Measurements from ENCODE around the gene ESRRA.

Gene ESRRA

DNA sequence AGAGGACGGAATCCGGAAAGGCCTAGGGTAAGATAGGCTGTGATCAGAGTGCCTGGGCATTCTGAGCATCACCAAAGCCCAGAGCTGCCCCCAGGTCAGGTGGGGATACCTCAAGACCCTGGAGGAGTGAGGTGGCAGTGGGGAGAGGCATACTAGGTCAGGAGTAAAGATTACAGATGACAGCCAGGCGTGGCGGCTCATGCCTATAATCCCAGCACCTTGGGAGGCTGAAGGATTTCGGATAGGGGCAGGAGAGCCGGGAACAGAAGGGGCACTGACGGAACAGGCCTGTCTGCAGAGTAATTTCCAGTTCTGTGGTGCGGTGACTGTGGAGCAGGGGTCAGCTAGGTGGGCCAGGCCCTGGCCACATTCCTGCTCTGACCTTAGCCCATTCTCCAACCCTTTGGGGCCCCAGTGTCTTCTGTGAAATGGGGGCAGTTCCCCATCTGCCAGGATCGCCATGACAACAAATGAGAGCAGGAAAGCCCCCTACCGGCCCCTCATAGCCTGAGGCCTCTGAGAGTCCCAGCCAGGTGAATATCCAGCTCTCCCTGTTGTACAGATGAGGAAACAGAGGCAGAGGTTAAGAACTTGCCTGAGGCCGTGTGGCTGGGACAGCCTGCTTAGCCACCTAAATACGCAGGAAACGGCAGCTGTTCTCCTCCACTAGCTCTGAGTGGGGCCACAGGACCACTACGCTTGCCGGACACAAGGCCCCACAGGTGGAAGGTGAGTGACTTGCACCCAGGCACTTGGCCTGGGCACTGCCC lies 30.1 kb upstream of the ESRRA start:
- DNase-seq, result no peak

DNA sequence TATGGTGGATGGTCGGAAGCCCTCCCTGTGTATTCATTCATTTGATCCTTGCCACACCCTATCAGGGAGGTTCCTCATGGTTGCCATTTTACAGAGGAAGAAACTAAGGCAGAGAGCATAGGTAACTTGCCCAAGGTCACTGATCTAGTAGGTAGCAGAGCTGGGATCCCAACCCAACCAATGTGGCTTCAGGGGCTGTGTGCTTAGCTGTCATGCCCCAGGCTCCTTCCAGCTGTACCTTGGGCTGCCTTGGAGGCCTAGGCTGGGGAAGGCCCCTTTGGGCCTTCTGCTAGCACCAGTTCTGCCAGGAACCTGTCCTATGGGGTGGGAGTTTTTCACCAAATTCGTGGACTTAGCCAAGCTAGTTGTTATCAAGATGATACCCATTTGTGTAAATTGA lies 29.5 kb upstream of the ESRRA start:
- DNase-seq, result no peak

DNA sequence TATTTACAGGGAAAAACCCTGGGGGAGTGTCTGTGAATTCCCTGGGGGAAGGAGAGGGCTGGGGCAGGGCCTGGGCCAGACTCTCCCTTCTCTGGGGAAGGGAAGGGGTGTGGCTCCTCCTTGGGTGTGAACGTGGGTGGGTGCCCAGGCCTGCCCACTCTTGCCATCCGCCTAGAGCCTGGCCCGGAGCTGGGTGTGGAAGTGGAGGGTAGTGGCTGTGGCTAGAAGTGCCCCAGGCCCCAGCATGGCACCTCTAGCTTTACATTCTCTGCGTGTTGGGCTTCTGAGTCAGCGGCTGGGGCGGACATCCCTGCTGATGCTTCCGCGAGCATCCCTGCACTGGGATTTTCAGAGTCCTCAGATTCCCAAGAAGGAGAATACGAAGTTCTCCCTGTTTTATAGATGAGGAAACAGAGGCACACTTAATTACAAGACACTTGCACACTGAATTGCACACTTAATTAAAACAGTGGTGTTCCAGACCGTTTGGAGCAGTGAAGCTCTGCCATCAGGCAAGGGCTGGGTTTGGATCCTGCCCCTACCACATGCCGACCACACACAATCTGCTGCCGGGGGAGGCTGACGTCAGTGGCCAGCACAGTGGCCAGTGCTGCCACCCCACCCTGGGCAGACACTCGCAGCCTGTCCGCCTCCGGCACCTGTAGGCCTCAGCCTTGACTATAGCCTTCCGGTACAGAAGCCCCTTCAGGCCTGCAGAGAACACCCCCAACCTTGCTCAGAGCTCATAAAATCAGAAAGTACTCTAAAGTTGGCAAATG lies 28.5 kb upstream of the ESRRA start:
- DNase-seq, result no peak

DNA sequence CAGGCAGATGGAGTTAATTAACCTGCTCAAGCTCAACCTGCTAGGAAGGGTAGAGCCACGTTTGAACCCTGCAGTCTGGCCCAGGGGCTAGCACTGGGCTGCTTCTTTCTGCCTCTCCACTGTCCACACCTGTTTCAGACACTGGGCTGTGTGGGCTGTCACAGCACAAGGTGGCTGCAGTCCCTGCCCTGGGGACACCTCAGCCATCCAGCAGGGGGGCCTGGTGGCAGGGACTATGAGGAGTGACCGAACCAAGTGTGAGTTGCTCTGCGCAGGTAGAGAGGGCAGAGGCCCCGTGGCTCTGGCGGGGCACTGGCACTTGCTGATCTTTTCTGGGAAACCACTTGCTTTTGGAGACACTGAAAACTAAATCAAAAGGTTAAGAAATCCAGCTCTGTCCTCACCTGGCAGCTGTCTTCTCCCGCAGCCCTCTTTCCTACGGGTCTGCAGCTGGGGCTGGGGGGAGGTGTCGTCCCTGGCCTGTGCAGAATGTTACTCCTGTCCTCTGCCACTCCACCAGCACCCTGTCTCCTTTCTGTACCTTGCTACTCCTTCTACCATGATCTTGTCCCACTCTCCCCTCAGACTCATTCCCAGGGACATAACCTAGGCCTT lies 26.6 kb upstream of the ESRRA start:
- no peak for DNase-seq

DNA sequence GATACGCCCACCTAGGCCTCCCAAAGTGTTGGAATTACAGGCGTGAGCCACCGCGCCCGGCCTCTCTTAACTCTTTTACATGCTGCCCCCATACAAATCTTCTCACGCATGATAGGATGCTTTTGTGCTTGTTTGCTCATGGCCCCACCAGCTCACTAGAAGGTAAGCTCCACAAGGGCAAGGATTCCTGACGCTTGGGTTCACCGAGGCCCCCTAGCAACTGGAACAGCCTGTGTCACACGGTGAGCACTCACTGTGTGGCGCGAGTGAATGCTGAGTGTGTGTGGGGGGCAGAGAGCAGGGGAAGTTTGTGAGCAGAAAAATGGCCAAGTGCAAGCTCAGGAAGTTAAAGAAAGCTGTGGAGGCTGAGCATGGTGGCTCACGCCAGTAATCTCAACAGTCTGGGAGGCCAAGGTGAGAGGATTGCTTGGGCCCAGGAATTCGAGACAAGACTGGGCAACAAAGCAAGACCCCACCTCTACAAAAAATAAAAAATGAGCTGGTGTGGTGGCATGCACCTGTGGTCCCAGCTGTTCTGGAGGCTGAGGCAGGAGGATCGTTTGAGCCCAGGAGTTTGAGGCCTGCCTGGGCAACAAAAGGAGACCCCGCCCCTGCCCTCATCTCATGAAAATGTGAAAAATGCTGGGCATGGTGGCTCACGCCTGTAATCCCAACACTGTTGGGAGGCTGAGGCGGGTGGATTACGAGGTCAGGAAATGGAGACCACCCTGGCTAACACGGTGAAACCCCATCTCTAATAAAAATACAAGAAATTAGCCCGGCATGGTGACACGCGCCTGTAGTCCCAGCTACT lies 23.2 kb upstream of the ESRRA start:
- DNase-seq, result no peak

DNA sequence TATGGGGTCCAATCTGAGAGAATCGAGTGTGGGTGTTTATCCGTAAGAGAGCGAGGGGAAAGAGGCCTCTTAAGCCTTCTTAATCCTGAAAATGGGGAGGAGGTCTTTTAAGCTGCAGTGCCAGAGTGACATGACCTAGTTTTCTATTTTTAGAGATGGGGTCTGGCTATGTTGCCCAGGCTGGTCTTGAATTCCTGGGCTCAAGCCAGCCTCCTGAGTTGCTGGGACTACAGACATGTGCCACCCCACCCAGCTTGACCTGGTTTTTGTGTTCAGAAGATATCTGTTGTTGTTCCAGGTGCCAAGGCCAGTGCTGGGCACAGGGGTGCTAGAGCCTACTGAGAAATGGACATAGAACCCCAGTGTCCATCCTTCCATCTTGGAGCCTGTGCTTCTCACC lies 22.2 kb upstream of the ESRRA start:
- DNase-seq, result no peak

DNA sequence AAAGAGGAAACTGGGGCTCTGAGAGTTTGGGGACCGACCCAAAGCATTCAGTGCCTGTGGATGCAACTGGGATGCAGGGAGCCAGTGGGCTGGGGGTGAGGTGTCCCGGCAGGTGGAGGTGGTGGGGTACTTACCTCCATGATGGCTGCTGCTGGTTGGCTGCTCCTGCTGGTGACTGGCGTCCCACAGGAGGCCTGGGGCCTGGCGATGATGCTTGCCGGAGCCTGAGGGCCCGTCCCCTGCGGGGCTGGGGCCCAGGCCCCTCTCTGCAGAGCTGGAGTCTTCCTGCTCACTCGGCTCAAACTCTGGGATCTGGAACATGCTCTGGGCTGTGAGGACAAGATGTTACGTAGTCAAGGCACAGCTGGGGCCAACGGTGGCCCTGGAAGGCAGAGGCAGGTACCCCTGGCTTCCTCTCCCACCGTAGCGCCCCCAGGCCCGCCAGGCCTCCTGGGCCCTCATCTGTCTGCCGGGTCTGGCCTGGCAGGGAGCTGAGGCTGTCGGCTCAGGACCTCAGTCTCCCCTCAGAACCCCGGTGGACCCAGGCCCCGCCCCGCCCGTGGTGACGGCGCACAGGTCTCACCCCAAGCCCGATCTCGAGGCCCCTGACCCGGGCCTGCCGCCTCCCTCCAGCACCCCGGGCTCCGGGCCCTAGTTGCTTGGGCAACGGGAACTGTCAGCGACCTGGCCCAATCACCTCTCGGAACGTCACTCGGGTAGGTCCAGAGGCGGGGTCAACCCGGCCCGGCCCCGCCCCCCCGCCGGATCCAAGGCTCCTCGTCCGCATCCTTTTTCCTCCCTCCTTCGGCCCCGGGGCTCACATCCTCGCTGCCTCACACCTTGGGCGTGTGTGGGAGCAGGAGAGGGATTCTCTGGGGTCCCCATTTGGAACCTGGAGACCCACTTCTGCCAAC lies 21.0 kb upstream of the ESRRA start, which contains the start of gene BAD:
TSS of gene BAD (minus strand) at position 618 of the 914 bp plus-strand sequence. CDS start at position 321, 297 bp downstream.
- DNase-seq, result peak; percentile 95

DNA sequence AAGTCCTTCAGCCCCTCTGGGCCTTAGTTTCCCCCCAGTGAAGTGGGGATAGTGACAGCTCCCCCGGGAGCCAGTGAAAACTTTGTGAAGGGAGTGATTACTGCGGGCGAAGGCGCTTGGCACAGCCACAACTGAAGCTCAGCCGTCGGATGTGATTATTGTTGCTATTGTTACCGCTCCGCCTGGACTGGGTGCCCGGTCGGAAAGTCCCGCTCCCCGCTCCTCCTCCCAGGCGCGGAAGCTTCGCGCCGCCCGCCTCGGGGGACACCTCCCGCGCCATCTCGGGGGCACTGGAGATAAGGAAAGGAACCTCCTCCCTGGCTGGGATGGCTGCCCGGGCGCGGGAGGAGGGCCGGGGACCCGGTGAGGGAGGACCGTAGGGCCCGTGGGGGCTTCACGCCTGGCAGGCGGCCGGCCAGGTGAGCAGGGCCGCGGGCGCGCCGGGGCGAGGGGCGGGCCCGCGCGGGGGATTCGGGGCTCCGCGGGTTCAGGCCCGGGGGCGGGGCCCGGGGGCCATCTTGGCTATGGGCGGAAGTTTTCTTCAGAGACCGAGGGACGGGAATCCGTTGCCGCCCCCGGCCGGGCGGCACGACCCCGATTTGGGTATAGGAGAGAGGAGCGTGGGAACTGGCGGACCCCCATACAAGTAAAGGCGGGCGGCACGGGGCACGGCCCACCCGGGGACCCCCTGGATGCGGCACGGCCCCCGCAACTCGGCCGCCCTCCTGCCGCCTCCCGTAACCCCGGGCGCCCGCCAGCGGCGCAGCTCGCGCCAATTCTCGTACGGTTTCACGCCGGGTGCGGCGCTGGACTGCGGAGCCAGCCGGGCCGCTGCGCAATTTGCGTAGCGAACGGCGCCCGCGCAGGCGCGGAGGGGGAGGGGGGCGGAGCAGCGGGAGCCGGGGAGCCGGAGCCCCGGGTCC lies 20.1 kb upstream of the ESRRA start, which contains the start of gene GPR137:
TSS of gene GPR137 (plus strand) at position 887 of the 923 bp plus-strand sequence. CDS start 677 bp downstream, outside the sequence.
- DNase-seq, result peak; percentile 94

DNA sequence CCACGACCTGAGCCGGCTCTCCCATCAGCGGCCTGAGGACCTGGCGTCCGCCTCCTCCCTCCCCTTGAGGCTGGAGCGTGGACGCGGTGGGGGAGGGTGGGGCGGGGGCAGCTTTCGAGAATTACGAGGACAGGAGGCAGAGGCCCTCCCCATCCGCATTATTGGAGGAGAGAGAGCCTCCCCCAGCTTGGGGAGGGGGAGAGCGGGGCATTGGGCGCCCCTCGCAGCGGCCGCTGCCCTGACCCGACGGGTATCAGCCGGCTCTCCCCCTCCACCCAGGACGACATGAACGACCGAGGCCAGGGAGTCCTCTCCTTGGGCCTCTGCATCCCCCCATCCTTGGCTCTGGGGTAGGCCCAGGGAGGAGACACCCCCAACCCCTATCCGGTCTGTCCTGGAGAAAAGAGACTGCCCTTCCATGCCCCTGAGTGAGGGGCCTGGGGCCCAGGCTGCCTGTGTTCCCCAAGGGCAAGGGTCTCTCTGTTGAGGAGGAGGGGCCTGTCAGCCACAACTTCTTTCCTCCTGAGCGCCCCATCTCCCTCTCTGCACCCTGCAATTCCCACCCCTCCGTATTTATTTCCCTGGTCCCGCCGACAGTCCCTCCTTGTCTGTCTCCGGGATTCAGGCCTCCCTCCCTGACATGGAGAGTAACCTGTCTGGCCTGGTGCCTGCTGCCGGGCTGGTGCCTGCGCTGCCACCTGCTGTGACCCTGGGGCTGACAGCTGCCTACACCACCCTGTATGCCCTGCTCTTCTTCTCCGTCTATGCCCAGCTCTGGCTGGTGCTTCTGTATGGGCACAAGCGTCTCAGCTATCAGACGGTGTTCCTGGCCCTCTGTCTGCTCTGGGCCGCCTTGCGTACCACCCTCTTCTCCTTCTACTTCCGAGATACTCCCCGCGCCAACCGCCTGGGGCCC lies 19.2 kb upstream of the ESRRA start:
- peak; percentile 38 for DNase-seq

DNA sequence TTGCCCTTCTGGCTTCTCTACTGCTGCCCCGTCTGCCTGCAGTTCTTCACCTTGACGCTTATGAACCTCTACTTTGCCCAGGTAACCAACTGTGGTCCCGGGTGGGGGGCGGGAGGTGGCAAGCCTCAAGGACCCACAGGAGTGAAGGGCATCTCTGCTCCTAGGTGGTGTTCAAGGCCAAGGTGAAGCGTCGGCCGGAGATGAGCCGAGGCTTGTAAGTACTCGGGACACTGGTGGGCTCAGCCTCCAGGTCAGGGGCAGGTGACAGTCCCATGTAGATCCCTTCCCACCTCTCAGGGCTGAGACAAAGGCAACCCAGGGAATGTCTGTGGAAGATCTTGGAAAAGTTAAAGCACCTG lies 18.5 kb upstream of the ESRRA start:
- no peak for DNase-seq

DNA sequence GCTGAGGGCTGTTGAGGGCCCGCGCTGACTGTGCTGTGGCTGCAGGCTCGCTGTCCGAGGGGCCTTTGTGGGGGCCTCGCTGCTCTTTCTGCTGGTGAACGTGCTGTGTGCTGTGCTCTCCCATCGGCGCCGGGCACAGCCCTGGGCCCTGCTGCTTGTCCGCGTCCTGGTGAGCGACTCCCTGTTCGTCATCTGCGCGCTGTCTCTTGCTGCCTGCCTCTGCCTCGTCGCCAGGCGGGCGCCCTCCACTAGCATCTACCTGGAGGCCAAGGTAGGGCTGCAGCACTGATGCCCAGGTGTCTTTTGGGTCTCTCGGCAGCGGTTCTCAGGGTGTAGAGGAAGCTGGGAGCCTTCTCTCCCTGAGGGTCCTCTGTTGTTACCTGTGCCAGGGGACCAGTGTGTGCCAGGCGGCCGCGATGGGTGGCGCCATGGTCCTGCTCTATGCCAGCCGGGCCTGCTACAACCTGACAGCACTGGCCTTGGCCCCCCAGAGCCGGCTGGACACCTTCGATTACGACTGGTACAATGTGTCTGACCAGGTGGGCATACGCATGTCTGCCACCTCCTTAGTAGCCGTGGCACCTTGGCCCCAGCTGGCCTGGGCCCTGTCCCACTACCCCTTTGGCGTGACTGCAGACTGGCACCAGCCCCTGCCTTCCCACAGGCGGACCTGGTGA lies 17.5 kb upstream of the ESRRA start:
- DNase-seq, result no peak

DNA sequence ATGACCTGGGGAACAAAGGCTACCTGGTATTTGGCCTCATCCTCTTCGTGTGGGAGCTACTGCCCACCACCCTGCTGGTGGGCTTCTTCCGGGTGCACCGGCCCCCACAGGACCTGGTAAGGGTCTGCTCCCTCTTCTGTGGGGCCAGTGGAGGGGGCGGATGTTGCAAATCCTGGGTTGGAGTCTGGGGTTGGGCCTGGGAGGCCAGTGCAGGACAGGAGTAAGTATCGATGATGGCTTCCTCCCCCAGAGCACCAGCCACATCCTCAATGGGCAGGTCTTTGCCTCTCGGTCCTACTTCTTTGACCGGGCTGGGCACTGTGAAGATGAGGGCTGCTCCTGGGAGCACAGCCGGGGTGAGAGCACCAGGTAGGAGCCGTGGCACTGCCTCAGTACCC lies 17.0 kb upstream of the ESRRA start:
- no peak for DNase-seq

DNA sequence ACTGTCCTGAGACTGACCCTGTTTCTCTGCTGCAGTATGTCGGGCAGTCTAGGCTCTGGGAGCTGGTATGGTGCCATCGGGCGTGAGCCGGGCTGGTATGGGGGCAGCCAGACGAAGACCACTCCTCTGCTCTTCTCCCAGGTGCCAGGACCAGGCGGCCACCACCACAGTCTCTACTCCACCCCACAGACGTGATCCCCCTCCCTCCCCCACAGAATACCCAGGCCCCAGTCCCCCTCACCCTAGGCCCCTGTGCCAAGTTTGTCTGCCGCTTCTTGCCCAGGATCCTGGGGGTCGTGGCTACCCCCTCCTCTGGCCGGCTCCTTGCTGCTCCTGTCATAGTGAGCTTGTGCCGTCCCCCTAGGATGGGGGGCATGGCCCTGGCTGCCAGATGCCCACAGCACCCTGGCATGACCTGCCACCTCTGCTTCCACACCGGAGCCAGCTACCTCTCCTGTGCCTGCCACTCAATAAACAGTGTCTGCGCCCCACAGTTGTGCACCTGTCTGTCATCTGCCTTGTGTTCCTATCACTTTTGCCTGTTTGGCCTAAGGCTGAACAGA lies 16.2 kb upstream of the ESRRA start:
- DNase-seq, result no peak

DNA sequence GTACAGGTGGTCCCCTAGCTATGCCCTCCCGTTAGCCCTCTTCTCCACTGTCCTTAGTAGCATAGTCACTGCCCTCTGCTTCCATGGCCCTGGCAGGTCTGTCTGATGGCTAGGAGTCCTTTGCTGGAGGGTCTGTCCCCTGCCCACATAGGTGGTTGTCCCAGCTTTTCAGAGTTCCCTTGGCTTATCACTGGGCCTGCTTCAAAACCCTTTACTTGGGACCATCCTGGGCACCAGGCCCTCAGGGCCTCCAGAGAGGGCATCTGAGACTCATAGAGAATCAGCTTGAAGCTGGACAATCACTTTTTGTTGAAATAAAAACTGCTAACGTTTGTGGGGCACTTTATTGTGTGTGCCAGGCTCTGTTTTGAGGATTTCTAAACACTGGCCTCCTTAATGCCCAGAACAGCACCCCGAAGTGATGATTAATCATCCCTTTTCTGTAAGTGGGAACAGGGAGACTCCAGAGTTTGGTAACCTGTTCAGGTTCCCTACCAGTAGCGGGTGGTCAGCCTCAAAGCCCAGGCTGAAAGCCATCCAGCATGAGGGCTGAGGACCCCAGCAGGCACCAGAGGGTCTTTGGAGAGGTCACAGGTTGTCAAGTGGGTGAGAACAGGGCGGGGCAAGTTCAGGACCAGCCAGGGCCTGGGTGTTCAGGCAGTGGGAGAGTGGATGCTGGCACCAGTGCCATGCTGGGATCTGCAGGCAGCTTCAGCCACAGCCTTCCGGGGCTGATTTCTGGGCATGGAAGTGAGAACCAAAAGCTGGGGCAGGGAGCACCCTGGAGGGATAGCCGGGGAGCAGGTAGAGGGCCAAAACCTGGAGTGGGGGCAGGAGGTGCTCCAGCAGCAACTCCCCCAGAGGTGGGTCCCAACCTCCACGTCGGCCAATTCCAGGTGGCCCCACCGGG lies 14.7 kb upstream of the ESRRA start:
- no peak for DNase-seq

DNA sequence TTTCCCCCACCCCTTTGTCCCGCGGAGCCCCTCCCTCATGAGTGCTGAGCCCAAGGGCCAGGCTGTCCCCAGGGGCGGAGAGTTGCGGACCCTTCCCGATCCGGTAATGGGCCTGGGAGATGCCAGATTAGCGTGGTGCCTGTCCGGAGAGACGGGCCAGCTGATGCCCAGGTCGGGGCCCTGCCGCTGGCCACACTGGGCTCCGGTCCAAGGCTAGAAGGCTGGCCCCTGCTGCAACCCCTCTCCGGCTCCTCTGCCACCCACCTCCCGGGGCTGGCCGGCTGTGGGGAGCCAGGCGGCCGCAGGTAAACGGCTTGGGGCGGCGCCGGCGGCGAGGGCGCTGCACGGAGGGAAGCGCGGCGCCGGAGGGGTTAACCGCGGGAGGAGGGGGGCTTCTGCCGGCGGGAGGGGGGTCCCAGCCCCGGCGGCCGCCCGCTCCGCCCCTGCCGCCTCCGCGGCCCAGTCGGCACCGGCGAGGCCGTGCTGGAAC lies 14.0 kb upstream of the ESRRA start, which contains the start of gene KCNK4:
TSS of gene KCNK4 (plus strand) at position 41 of the 490 bp plus-strand sequence. CDS start 1,717 bp downstream, outside the sequence.
- DNase-seq, result no peak

DNA sequence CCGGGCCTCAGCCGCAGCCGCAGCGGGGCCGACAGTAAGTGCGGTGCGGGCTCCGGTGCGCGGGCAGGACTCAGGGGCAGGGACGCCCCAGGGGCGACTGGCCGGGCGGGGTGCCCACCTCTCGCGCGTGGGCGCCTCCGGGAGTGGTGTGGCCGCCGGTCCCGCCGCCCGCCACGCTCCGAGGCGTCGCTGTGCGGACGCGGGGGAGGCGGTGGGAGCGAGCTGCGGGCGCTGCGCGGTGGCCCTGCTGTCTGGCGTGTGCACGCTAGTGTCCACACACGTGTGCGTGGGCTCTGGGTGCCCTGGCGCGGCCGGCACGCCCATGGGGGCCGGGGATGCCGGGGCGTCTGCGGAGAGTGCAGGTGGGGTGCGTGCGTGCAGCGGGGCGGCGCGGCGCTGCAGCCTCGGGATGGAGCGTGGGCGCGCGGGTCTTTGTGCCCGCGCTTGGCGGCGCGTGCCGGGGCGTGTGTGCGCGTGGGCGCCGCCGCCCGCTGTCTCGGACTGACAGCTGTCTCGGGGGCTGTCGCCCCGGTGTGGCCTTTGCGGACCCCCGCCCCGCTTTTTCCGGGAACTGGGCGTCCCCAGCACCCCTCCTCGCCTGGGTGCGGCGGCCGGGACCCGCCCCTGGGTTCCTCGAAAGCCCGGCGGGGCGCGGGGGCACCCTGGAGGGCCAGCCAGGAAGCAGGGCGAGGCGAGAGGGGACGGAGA lies 13.4 kb upstream of the ESRRA start:
- DNase-seq, result no peak

All from CD4-positive, alpha-beta T cell treated with Interleukin-17A for 4 hours (primary cell).